Endometrium (tissue), 2 donors: ENCODE data around the gene BCL7A.
"Not testable (repeated sequence)": the region's sequence is repeated elsewhere in the genome, so short reads cannot be mapped to it uniquely, and the experiment has no call there.

Experiments used
- FAIRE-seq: peaks from 2 replicates; lab custom pipeline; 2012; peaks lifted over from hg19 to GRCh38; lab: Jason Lieb, UNC
- donor health status: control.
- donor health status: control.

The BCL7A gene

GRCh38 chr12:122056406-122056805, 34.7 kb downstream of the BCL7A start:
- FAIRE-seq, result not testable (repeated sequence)

GRCh38 chr12:122057007-122057735, 35.5 kb downstream of the BCL7A start:
- no peak for FAIRE-seq

GRCh38 chr12:122057769-122058168, 36.1 kb downstream of the BCL7A start:
- FAIRE-seq, result no peak

GRCh38 chr12:122058549-122059149, 37.0 kb downstream of the BCL7A start:
- FAIRE-seq, result no peak

- no peak for FAIRE-seq
Measured at GRCh38 chr12:122059203-122059960, 37.7 kb downstream of the BCL7A start.

- FAIRE-seq, result no peak
Measured at GRCh38 chr12:122060081-122060501, 38.4 kb downstream of the BCL7A start.

- no peak for FAIRE-seq
Measured at GRCh38 chr12:122061253-122061652, 39.6 kb downstream of the BCL7A start.

GRCh38 chr12:122062832-122063693, 41.4 kb downstream of the BCL7A start:
- no peak for FAIRE-seq

GRCh38 chr12:122063694-122064024, 42.0 kb downstream of the BCL7A start:
- FAIRE-seq, result no peak

GRCh38 chr12:122064025-122064777, 42.5 kb downstream of the BCL7A start:
- FAIRE-seq, result peak; percentile 18

GRCh38 chr12:122064780-122065588, 43.3 kb downstream of the BCL7A start:
- no peak for FAIRE-seq

- no peak for FAIRE-seq
Measured at GRCh38 chr12:122067548-122067947, 45.9 kb downstream of the BCL7A start.

GRCh38 chr12:122067966-122068365, 46.3 kb downstream of the BCL7A start:
- FAIRE-seq, result no peak

- peak; percentile 45 for FAIRE-seq
Measured at GRCh38 chr12:122072031-122072970, 50.6 kb downstream of the BCL7A start.

- FAIRE-seq, result no peak
Measured at GRCh38 chr12:122073815-122074214, 52.1 kb downstream of the BCL7A start.

- FAIRE-seq, result no peak
Measured at GRCh38 chr12:122076743-122077495, 55.2 kb downstream of the BCL7A start.

GRCh38 chr12:122078141-122079032, 56.7 kb downstream of the BCL7A start, which contains the start of gene MLXIP:
TSS of gene MLXIP (plus strand) at chr12:122078756. CDS start at chr12:122078854, 98 bp downstream.
- FAIRE-seq, result no peak
